ENCODE measurements around the gene GOLGA8O.
"Not testable (repeated sequence)": the region's sequence is repeated elsewhere in the genome, so short reads cannot be mapped to it uniquely, and the experiment has no call there.

- not testable (repeated sequence) for TF ChIP-seq CTCF, POLR2A (IDR thresholded peaks at IDR 0.05)
Measured at GRCh38 chr15:32483377-32483776, 27.9 kb upstream of the GOLGA8O start.

All from testis (tissue), 2 donors.